OCI-LY7 (cell line): ENCODE results near the gene NKX6-2.

Source experiments
- CTCF ChIP-seq: fragments of 200-600 bp; sonication (generic); conservative IDR thresholded peaks from 2 replicates; pipeline ENCODE4 v1.5.1; 2014; ENCODE audit warnings: mild to moderate bottlenecking, antibody characterized with exemption, low read length, moderate library complexity, mixed read lengths
- EZH2phosphoT487 ChIP-seq: fragments of 200-600 bp; sonication (generic); IDR thresholded peaks from 2 replicates; pipeline ENCODE4 v1.6.1; 2018; ENCODE audit warnings: low read depth, borderline replicate concordance, mild to moderate bottlenecking, mixed run types, antibody characterized with exemption, low read length, moderate library complexity, mixed read lengths

GRCh38 chr10:132833421-132834111 is 47.6 kb upstream of the NKX6-2 start:
- TF ChIP-seq CTCF (no peak), EZH2phosphoT487 (no peak)
